ENCODE data around the gene TMEM119. TPM values are rescaled to one million over a fixed set of nuclear protein-coding genes. Genes with fewer than 3 reads are reported as not detected.

TMEM119 gene
- total RNA-seq, 1 donor from 2014 or later: 0.72 TPM

DNA sequence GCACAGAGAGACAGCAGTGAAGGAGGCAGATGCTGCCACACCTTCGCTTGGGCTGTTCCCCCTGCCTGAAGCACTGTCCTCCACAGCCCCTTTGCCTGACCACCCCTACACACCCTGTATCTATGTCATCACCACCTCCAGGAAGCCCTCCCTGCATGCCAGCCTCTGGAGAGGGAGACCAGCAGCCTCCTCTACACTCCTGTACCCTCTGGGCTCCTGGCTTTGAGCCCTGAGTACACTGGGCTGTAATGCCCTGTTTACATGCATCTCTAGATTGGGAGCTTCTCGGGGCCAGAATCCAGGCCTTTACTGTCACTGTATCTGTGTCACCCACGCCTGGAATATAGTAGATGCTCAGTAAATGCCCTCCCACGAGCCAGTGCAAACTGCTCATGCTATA lies 5.9 kb upstream of the TMEM119 start:
- H3K4me3 Mint-ChIP-seq: no peak overlapping the region
- no peak for TF ChIP-seq CTCF (conservative IDR thresholded peaks at IDR 0.05)
- H3K36me3 Mint-ChIP-seq (ENCODE audit: low read depth): no peaks in the 10 kb centered on the region
- no peak for DNase-seq (ENCODE audit: low read depth, low spot score)
- H3K27ac Mint-ChIP-seq (ENCODE audit: unreplicated experiment): no peak overlapping the region
- H3K4me1 Mint-ChIP-seq: no peaks in the 10 kb centered on the region
- H3K9me3 Mint-ChIP-seq: peaks cover 5% of the 10 kb centered on the region
- peaks cover 5% of the 10 kb centered on the region for H3K27me3 Mint-ChIP-seq (ENCODE audit: low read depth)

DNA sequence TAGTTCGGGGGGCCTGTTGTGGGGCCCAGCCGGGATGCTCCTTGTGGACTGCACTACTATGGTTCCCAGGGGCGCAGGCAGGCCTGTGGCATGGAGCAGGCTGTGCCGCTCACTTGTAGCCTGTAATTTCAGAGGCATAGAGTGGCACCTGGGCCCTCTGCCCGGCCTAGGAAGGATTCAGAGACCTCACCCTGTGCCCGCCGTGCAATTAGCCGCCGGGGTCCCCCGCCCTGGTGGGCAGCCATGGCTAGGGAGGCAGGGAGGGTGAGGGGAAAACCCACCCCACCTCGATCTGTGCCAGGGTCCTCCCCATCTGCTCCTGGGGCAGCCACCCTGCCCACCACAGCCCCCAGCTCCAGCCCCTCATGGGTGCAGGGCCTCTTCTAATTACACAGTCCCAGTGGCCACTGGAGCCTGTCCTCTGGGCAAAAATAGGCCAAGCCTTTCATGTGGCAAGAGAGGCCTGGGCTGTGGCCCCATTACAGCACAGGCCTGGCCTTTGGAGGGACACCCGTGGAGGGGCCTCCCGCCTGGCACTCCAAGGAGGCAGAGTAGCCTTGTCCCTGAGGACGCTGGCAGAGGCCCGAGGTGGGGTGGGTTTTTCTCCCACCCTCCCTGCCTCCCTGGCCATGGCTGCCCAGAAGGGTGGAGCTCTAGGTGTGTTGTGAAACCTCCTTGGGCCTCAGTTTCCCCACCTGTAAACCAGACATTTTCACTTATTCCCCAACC lies 5.3 kb upstream of the TMEM119 start:
- H3K9me3 Mint-ChIP-seq: peaks cover 5% of the 10 kb centered on the region
- no peak overlapping the region for H3K27ac Mint-ChIP-seq (ENCODE audit: unreplicated experiment)
- no peak overlapping the region for H3K4me3 Mint-ChIP-seq
- H3K27me3 Mint-ChIP-seq (ENCODE audit: low read depth): peaks cover 5% of the 10 kb centered on the region
- no peaks in the 10 kb centered on the region for H3K36me3 Mint-ChIP-seq (ENCODE audit: low read depth)
- no peak for TF ChIP-seq CTCF (conservative IDR thresholded peaks at IDR 0.05)
- H3K4me1 Mint-ChIP-seq: no peaks in the 10 kb centered on the region
- no peak for DNase-seq (ENCODE audit: low read depth, low spot score)

DNA sequence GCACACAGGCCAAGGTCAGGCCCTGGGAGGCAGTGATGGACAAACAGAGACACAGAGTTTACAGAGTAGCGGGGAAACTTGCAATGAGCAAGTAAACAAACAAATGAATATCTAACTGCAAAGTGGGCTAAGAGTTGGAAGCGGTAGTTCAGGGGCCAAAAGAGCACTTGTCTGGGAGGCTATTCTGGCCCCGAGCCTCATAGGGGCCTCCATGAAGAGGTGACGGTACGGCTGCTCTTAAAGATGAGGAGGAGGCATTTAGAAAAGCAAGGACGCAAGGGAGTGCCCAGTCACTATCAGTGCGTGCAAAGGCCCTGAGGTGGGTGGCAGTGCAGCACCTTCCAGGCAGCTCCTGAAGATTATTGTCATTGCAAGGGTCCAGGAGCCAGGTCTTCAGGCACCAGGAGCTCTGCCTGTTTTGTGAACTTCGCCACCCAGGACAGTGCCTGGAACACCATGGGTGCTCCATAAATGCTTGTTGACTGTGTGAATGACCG lies 4.4 kb upstream of the TMEM119 start:
- no peak for DNase-seq (ENCODE audit: low read depth, low spot score)
- H3K27ac Mint-ChIP-seq (ENCODE audit: unreplicated experiment): no peak overlapping the region
- H3K9me3 Mint-ChIP-seq: peaks cover 5% of the 10 kb centered on the region
- H3K4me3 Mint-ChIP-seq: no peak overlapping the region
- H3K36me3 Mint-ChIP-seq (ENCODE audit: low read depth): no peaks in the 10 kb centered on the region
- TF ChIP-seq CTCF (conservative IDR thresholded peaks at IDR 0.05): no peak
- H3K27me3 Mint-ChIP-seq (ENCODE audit: low read depth): peaks cover 5% of the 10 kb centered on the region
- peaks cover 6% of the 10 kb centered on the region for H3K4me1 Mint-ChIP-seq

DNA sequence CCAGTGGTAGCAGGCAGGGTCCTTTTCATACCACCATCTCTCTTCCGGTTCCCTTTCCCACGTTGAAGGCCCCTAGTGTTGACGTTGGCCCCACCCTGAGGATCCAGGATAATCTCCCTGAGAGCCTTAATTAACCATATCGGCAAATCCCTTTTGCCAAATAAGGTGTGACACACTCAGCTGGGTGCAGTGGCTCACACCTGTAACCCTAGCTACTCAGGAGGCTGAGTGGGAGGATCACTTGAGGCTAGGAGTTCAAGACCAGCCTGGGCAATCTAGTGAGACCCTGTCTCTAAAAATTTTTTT lies 2.8 kb upstream of the TMEM119 start:
- Mint-ChIP-seq H3K4me1 (peaks cover 7% of the 10 kb centered on the region), H3K27ac (ENCODE audit: unreplicated experiment) (no peak overlapping the region), H3K27me3 (ENCODE audit: low read depth) (peaks cover 5% of the 10 kb centered on the region), H3K36me3 (ENCODE audit: low read depth) (no peaks in the 10 kb centered on the region), H3K4me3 (no peak overlapping the region), H3K9me3 (peaks cover 5% of the 10 kb centered on the region)
- no peak for TF ChIP-seq CTCF (conservative IDR thresholded peaks at IDR 0.05)
- DNase-seq (ENCODE audit: low read depth, low spot score): no peak

- no peak for TF ChIP-seq CTCF (conservative IDR thresholded peaks at IDR 0.05)
- Mint-ChIP-seq H3K27ac (ENCODE audit: unreplicated experiment) (no peak overlapping the region), H3K4me1 (peaks cover 7% of the 10 kb centered on the region), H3K9me3 (no peaks in the 10 kb centered on the region), H3K36me3 (ENCODE audit: low read depth) (no peaks in the 10 kb centered on the region), H3K27me3 (ENCODE audit: low read depth) (peaks cover 5% of the 10 kb centered on the region), H3K4me3 (no peak overlapping the region)
- no peak for DNase-seq (ENCODE audit: low read depth, low spot score)
These were observed 2.2 kb upstream of the TMEM119 start for GRCh38 chr12:108599948-108600701.
